Type B pancreatic cell (in vitro differentiated cells): ENCODE results near the gene ILDR2. TPM values are rescaled to one million over a fixed set of nuclear protein-coding genes. Genes with fewer than 3 reads are reported as not detected.

Experiments used
- DNase-seq: peaks from one replicate; pipeline ENCODE4 v3.0.0; 2021; ENCODE audit warnings: mixed read lengths; ENCODE audit not compliant: unreplicated experiment; ENCODE audit errors: extremely low spot score
- H3K27ac Mint-ChIP-seq: 2 replicates; pipeline ENCODE4 v1.8.0; 2021; ENCODE audit warnings: mild to moderate bottlenecking, mixed read lengths
- H3K27me3 Mint-ChIP-seq: 2 replicates; pipeline ENCODE4 v1.8.0; 2021; ENCODE audit warnings: mixed read lengths
- H3K36me3 Mint-ChIP-seq: 2 replicates; pipeline ENCODE4 v1.8.0; 2021; ENCODE audit warnings: mixed read lengths
- H3K4me1 Mint-ChIP-seq: one replicate; pipeline ENCODE4 v1.8.0; 2021; ENCODE audit warnings: mixed read lengths; ENCODE audit not compliant: unreplicated experiment
- H3K4me3 Mint-ChIP-seq: 2 replicates; pipeline ENCODE4 v1.8.0; 2021; ENCODE audit warnings: mild to moderate bottlenecking, mixed read lengths
- H3K9me3 Mint-ChIP-seq: 2 replicates; pipeline ENCODE4 v1.8.0; 2021; ENCODE audit warnings: mixed read lengths
- CTCF ChIP-seq: fragments of 200-600 bp; sonication (generic); conservative IDR thresholded peaks from 2 replicates; pipeline ENCODE4 v1.5.0; 2021; ENCODE audit warnings: antibody characterized with exemption, mild to moderate bottlenecking
- total RNA-seq: library from RNA; stranded (reverse); gene quantifications from 2 replicates; pipeline ENCODE4 v1.2.1, GENCODE V29; 2021; ENCODE audit warnings: low replicate concordance

ILDR2 gene
- total RNA-seq, 1 donor from 2014 or later: 48.7 TPM

- Mint-ChIP-seq H3K4me3 (peak overlapping the region; percentile 61), H3K36me3 (no peaks in the 10 kb centered on the region), H3K27ac (no peak overlapping the region), H3K9me3 (no peaks in the 10 kb centered on the region), H3K4me1 (peaks cover 6% of the 10 kb centered on the region), H3K27me3 (peaks cover 86% of the 10 kb centered on the region)
- no peak for DNase-seq
- no peak for TF ChIP-seq CTCF
These were observed 3.1 kb downstream of the ILDR2 start for GRCh38 chr1:166972193-166972592.

GRCh38 chr1:166971252-166971651 is 4.1 kb downstream of the ILDR2 start:
- no peak for TF ChIP-seq CTCF
- DNase-seq: no peak
- Mint-ChIP-seq H3K9me3 (no peaks in the 10 kb centered on the region), H3K4me1 (peaks cover 6% of the 10 kb centered on the region), H3K27me3 (peaks cover 86% of the 10 kb centered on the region), H3K36me3 (no peaks in the 10 kb centered on the region), H3K27ac (no peak overlapping the region), H3K4me3 (no peak overlapping the region)

- H3K27me3 Mint-ChIP-seq: peaks cover 81% of the 10 kb centered on the region
- H3K4me3 Mint-ChIP-seq: no peak overlapping the region
- H3K9me3 Mint-ChIP-seq: no peaks in the 10 kb centered on the region
These were observed 6.2 kb downstream of the ILDR2 start for GRCh38 chr1:166969074-166969677.

DNA sequence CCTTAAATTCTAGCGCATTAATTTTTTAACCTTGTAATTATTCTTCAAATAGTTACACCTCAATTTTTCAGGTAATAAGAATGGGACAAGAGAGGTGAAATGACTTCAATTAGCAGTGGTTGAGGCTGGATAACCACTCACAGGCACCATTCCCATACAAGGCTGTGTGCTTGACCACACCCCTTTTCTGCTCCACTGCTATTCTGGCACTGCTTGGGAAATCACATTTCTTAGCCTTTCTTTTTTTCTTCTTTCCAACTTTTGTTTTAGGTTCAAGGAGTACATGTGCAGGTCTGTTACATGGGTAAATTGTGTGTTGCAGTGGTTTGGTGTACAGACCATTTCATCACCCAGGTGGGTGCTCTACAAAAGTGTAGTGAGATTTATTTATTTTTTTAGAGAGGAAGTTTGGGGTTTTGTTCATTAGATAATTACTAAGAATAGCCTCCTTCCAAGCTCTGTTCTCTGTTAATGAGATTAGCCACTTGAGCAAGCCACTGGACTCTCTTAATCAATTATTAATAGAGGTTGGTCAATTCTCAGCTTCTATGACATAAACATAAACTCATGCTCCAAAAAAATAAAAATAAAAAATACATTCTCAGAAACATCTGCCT is 14.4 kb downstream of the ILDR2 start:
- no peak for DNase-seq
- H3K27me3 Mint-ChIP-seq: peaks cover 46% of the 10 kb centered on the region
- TF ChIP-seq CTCF: no peak
- H3K4me1 Mint-ChIP-seq: no peaks in the 10 kb centered on the region
- peaks cover 8% of the 10 kb centered on the region for H3K9me3 Mint-ChIP-seq
- H3K36me3 Mint-ChIP-seq: peaks cover 6% of the 10 kb centered on the region
- H3K27ac Mint-ChIP-seq: no peak overlapping the region
- no peak overlapping the region for H3K4me3 Mint-ChIP-seq

More at GRCh38 chr1:166969074-166969677, 6.2 kb downstream of the ILDR2 start:
- DNase-seq: no peak
- no peak for TF ChIP-seq CTCF
- H3K27ac Mint-ChIP-seq: no peak overlapping the region
- no peaks in the 10 kb centered on the region for H3K36me3 Mint-ChIP-seq
- H3K4me1 Mint-ChIP-seq: peaks cover 6% of the 10 kb centered on the region

DNA sequence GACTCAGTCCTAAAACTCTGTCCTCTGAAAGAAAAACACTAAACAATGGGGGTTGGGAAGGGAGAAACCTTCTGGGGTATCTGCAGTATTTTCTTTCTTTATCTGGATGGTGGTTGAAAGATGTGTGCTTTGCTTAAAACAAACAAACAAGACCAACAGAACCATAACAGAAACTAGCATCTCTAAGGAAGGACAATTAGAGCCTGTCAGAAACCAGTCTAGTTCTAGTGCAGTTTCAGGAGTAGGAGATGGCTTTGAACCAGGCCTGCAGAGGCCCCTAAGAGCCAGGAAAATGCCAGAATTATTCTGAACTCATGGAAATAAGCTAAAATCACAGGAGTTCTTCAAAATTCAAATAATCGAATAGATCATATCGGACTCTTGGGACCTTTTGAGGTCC is 18.5 kb downstream of the ILDR2 start:
- H3K36me3 Mint-ChIP-seq: peaks cover 6% of the 10 kb centered on the region

More for the DNA sequence above, 18.5 kb downstream of the ILDR2 start:
- Mint-ChIP-seq H3K27me3 (peaks cover 43% of the 10 kb centered on the region), H3K4me1 (peaks cover 4% of the 10 kb centered on the region), H3K27ac (no peak overlapping the region), H3K9me3 (peaks cover 13% of the 10 kb centered on the region), H3K4me3 (no peak overlapping the region)
- DNase-seq: no peak
- no peak for TF ChIP-seq CTCF
